ENCODE measurements around the gene MRPS6.

DNA sequence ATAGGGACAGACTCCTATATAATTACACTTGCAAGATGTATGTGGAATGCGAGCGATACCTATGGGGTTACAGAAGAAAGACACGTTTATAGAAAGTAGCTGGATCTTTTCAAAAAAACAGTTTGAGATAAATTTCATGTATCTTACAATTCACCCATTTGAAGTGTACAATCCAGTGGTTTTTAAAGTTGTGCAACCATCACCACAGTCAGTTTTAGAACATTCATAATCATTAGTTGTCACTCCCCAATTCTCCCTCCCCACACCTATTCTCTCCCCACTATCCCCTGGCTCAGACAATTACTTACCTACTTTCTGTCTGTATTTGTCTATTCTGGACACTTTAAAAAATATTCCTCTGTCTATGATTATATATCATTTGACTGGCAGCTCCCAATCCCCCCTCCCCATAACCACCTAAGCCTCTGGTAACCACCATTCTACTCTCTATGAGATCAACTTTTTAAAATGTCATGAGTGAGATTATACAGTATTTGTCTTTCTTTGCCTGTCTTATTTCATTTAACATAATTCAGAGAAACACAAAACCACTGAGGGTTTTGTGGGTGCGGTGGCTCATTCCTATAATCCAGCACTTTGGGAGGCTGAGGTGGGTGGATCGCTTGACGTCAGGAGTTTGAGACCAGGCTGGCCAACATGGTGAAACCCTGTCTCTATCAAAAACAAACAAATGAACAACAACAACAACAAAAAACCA is 39.1 kb downstream of the MRPS6 start:
- no peak for TF ChIP-seq EZH2 (IDR thresholded peaks at IDR 0.05; ENCODE audit: insufficient read depth, poor library complexity, severe bottlenecking)
- TF ChIP-seq EZH2phosphoT487 (IDR thresholded peaks at IDR 0.05; ENCODE audit: insufficient read depth, low read depth) = no peak
